Stimulated activated CD4-positive, alpha-beta T cell treated with anti-CD3 and anti-CD28 coated beads, Interleukin-4, amount 100 ng/mL, for 4 hours (primary cell): ENCODE results near the gene DBP.

Experiments
- DNase-seq, 2 experiments: peaks; one replicate each; pipeline ENCODE4 v3.0.0-alpha.2; 2020

Gene DBP

GRCh38 chr19:48624791-48625723 is 12.1 kb downstream of the DBP start:
- DNase-seq = no peak

DNA sequence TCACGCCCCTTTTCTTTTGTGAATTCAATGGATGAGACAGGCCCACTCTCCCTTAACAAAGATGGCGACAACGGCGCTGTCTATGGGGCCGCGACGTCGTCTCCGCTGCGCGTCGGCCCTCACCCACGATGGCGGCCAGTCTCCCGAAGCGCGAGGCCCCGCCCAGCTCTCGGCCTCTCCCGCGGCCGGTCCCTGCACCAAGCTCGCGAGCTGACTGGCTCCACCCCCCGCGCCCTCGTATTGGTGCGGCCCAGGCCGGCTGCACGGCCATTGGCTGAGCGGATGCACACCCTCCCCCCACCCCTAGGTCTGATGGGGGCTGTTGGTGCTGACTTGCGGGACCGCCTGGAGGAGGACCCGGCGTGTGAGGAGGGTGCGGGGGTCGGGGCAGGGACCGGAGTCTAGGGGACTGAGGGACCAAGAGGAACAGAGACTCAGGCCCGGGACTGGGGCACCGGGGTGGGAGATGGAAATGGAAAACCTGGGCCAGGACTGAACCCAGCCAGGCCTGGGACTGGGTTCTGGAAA is 13.0 kb downstream of the DBP start:
- peak; percentile 96 to 98 for DNase-seq

- DNase-seq = no peak
These were observed 13.6 kb downstream of the DBP start for GRCh38 chr19:48623556-48624066.

- no peak for DNase-seq
These were observed 17.2 kb downstream of the DBP start for GRCh38 chr19:48619692-48620585.

DNA sequence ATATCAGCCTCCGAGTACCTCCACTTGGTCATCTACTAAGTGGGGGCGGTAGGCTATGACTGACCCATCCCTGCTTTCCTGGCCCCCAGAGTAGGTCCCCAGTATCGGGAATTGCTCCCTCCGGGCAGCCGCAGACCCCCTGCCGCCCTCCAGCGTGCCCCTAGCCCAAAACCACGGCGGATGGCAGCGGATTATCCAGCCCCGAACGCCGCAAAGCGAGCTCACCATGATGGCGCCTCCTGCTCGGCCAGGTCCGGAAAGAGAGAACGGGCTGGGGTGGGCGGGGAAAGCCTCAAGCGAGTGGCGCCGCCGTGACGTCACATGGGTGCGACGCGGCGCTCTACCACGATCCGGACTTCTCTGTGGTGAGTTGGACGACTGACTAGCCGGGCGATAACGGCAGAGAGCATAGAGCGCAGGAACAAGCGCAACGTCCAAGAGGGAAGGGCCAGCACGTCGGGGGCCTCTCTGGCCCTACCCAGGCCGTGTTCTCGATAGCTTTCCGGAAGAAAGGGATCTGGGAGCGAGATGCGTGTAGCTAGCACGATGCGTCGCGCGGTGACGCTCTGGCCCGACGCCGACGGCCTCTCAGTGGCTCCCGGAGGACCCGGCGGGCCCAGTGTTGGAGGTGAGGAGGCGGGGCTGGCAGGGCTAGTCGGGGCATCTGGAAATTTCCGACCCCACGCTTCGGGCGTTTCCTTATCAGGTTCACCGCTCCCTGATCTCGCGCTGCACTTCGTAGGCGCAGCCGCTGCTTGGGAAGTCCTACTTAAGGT is 18.1 kb downstream of the DBP start, which contains the start of the genes RPL18 and SPHK2:
TSS of gene RPL18 (minus strand) at position 263 of the 776 bp plus-strand sequence. CDS start at position 228, 35 bp downstream.
TSS of gene SPHK2 (plus strand) at position 591 of the 776 bp plus-strand sequence. CDS start 1,009 bp downstream, outside the sequence.
- peak; percentile 94 to 95 for DNase-seq

- DNase-seq = no peak
These were observed 18.8 kb downstream of the DBP start for GRCh38 chr19:48618278-48618915.

DNA sequence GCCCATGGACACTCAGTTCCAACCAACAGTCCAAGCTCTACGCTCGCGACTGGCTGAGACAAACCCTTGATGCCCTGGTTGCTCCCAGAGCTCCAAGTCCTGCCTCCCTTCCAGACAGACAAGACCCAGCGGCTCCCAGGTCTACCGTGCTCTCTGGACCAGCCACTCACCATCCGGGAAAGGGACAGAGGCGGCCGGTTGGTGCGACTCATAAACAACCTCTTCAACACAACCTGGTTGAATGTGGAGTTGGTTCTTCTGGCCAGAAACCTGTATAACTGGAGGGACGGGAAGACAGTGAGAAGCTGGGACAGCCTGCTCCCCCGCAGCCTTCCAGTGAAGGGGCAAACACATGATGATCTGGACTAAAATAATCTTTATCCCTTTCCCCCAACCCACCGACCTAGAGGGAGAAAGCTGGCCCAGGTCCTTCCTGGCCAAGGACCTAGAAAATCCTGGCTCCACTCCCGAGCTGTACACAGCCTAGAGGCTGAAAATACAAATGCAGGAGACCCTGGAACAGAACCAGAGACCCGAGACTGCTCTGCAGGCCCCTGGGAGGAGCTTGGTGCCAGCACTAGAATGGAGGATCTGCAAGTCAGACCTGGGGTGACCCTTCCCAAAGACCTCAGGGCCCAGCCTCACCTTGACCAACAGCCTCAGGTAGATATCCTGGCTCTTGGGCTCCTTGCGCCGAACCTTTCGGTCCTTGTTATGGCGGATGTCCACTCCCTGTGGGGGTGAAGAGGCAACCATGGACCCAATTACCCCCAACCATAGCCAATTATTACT is 19.8 kb downstream of the DBP start:
- DNase-seq = no peak

GRCh38 chr19:48616491-48617056 is 20.6 kb downstream of the DBP start:
- DNase-seq = no peak

DNA sequence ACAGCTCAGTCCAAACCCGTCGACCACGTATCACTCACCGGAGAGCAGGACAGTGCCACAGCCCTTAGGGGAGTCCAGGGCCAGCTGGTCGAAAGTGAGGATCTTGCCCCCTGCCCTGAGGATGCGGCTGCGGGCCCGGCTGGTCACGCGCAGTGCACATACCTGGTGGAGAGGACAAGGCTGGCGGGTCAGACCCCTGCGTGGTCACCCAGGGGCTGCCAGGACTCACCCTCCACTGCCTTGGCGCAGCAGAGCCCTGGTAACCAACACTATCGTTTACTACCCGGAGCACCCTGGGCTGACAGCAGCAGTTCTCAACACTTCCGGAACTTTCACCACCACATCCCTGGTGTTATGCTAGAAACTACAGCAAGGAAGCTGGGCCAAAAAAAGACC is 21.1 kb downstream of the DBP start:
- DNase-seq = no peak

DNA sequence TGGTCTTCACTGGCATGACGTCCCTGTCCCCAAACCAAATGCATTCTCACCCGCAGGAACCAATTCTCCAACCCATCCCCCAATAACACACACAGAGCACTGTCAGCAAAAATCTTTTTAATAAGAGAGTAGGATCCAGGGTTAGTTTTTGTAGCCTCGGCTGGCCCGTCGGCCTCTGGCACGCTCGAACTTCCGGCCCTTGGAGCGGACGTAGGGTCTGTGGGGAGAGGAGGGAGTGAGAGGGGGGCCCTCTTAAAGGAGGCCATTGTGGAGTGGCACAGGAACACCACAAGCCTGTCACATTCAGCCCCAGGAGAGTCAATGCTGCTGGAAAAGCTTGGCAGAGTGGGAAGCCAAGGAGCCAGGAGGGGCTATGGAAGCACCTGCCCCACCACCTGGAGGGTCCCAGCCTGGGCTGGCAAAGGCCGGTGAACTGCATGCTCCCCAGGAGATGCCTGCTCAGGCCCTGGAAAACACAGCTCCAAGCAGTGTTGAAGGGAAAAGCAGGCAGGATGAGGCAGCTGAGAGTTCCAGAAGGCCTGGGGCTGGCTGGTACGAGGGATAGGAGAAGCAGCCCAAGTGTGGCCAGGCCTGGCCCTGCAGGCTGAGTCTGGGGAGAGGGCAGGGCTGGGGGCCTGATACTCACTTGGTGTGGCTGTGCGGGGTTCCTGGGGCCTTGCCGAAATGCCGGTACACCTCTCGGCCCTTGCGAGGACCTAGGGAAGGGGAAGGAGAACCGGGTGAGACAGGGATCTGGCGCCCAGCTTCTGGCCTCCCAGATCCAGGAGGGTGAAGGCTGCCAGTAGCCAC is 21.7 kb downstream of the DBP start:
- no peak for DNase-seq

- DNase-seq = no peak
These were observed 22.5 kb downstream of the DBP start, which contains the start of gene FAM83E for GRCh38 chr19:48614436-48615230. Gene FAM83E, minus strand, starts transcription at chr19:48615076. Its CDS starts 1,704 bp downstream, at chr19:48613372.

GRCh38 chr19:48613852-48614435 is 23.2 kb downstream of the DBP start:
- DNase-seq = no peak

DNA sequence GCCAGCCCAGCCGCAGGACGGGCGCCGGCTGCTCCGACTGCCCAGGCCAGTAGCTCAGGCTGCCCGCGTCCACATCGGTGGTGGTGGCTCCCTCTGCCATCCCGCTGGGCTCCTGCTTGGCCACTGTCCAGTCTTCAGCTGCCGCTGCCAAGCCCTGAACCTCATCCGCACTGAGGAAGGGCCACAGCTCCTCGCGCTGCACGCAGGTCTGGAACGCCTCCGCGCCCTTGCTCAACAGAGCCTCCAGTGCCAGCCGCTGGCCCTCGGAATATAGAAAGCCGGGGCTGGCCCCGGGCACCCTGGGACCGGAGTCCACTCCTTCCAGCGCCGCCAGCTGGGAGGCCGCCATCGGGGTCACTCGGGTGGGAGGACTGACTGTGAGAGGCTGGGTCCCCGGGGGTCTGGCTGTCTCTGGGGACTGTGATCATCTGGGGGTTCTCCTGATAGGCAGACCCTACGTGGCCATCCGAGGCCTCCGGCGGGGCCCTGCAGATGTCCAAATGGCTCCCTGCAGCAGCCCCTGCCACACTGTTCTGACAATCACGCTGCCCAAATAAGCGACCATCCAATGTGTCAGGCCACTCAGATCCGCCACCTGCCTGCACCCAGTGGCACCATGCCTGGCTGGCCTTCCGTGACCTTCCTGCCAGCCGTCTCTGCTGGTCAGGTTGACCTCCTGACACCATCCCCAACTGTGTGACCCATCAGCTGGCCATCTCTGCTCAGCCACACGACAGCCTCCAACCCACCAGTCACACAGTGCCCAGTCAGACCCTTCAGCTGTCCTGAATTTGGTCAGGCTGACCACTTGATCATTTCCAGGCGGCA is 23.9 kb downstream of the DBP start:
- DNase-seq = no peak

GRCh38 chr19:48611872-48612271 is 25.3 kb downstream of the DBP start:
- no peak for DNase-seq

DNA sequence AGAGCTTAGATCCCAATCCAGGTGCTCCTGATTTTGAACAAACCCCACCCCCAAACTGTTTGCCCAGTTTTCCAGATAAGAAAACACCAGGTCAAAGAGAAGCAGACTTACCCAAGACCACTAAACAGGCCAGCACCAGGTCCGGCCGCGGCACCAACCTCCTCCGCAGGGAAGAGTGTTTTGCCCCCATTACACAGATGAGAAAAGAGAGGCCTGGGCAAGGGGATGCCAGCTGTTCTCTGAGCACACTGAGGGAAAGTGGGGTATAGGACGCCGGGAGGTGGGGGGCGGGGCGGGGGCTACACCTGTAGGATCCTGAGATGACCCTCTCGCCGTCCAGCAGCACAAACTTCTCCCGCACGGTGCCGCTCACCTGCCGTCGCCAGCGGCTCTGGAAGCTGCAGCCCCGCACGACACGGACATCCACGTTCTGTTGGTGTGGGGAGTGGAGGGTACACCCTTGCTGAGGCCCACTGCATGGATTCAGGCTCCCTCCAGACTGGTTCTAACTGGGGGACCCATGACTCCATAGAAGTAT is 27.5 kb downstream of the DBP start:
- no peak for DNase-seq

DNA sequence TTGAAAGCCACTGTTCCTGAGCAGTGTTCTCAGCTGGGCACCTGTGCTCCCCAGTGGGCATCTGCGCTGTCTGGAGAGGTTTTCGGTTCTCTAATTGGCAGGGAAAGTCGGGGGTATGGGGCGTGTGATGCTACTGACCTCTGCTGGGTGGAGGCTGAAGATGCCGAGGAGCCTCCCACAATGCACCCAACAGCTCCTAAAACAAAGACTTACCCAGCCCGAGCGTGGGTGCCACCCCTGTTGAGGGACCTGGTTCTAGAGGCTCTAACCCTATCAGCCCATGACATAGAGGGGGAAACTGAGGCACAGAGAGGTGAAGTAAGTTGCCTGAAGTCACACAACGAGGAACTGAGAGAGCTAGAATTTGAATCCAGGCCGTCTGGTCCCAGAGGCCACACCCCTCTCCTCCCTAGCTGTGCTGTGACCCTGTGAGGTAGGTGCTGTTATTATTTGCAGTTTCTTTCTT is 28.3 kb downstream of the DBP start:
- peak in 1 of 2 experiments; percentile 32 for DNase-seq

DNA sequence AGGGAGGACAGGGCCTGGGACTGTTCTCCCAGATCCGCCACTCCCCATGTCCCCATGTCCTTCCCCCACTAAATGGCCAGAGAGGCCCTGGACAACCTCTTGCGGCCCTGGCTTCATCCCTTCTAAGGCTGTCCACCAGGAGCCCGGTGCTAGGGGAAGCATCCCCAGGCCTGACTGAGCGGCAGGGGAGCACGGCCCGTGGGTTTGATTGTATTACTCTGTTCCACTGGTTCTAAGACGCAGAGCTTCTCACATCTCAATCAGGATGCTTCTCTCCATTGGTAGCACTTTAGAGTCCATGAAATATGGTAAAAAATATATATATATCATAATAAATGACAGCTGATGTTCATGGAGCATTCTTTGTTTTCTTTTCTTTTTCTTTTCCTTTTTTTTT is 29.8 kb downstream of the DBP start:
- DNase-seq = no peak
